ENCODE data around the gene LRRFIP1.

Gene LRRFIP1

DNA sequence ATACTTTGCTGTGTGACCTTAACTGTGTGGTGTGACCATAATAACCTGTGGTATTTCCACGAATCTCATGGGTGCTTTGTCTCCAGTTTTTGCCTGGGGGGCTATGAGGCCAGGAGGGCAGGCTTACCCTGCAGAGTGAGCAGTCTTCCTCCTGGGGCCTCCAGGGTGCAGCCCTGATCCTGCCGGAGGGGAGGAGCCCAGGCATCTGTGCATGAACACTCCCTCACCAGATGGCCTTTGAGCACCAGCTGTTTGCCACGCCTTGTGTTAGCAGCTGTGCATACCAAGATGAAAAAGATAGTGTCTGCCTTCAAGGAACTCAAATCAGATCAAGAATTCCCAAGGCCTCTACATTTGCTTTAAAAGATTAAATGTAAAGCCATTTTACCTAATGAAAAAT, 96.2 kb downstream of the LRRFIP1 start:
- DNase-seq (ENCODE audit: low read depth in 2 of 2): no peak

GRCh38 chr2:237724811-237725478, 97.6 kb downstream of the LRRFIP1 start:
- DNase-seq (ENCODE audit: low read depth in 2 of 2): no peak

DNA sequence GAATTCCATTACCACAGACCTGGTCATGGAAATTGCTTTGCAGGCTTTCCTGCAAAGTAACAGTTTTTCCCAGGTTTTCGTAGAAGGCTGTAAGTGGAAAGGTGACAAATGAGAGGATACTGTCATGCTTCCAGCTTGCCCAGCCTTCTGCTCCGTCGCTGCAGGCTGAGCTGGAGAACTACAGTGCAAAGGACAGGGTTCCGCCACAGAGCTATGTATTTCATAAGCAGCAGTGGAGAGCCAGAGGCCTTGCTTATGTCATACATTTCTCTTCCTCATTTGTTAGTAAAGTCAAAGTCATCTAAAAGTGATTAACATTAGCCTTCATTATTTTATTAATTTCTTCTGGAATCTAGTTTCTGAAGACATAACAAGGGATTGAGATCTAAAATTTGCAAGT, 98.3 kb downstream of the LRRFIP1 start:
- DNase-seq (ENCODE audit: low read depth in 2 of 2): no peak

DNA sequence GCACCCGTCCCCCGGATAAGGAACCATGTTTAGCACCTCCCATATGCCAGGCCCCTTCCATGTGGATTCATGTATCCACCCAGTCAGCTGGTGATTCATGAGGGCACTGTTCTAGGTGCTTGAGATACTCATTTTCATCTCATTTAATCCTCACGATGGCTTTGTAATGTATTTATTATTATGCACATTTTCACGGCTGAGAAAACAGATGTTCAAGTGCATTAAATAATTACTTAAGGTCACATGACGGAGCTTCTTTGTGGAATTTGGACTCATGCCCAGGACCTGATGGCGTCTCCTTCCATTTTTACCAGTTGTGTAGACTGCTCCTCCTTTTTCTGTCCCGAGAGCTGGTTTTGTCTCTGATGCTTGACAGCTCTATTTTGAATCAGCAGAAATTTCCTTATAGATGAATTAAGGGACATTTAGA, 99.0 kb downstream of the LRRFIP1 start:
- DNase-seq (ENCODE audit: low read depth in 2 of 2): no peak

DNA sequence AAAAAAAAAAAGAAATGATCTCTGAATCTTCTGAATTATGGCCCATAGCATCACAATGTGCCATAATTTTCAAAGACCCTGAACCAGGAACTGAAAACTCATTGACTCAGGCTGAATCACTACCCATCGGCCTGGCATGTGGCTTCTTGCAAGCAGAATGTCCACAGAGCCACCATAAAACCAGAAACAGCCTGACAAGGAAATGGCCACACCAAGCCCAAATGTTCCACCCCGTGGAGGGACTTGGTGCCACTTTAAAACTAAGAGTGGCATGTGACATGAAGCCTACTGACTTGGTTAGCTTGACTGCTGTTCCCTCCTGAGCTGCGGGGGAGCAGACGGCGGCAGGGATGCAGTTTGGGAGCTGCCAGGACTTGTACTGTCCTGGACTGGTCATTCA, 100.0 kb downstream of the LRRFIP1 start:
- no peak for DNase-seq (ENCODE audit: low read depth in 2 of 2)

GRCh38 chr2:237729681-237730475, 102.5 kb downstream of the LRRFIP1 start:
- DNase-seq (ENCODE audit: low read depth in 2 of 2): no peak

- DNase-seq (ENCODE audit: low read depth in 2 of 2): peak; percentile 30 to 43
Observed at GRCh38 chr2:237731663-237732062, 104.3 kb downstream of the LRRFIP1 start.

GRCh38 chr2:237732070-237732469, 104.7 kb downstream of the LRRFIP1 start:
- no peak for DNase-seq (ENCODE audit: low read depth in 2 of 2)

DNA sequence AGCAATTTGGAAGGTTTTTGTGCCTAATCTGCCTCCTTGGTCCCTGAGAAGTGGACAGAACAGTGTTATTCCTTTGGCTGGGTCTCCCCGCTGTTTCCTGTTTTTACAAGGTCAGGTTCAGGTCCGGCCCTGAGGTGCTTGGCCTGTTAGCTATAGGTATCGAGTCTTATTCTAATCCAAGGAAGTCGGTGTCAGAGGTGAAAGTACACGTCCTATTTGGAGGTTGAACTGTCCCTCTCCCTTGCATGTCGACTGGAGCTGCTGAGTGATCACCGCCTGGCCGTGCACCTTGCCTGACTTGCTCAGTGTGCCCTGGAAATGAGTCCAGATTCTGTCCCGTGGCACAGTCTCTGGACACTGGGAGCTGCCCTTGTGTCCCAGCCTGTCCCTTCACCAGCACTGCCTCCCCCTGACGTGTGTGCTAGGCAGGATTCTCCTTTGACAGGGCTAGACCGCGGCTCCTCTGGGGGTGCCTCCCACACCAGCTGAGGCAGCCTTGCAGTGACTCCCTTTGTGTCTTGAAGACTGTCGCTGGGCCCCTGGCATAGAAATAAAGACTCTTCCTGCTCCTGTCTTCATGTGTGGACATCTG, 105.5 kb downstream of the LRRFIP1 start:
- DNase-seq (ENCODE audit: low read depth in 2 of 2): no peak

DNA sequence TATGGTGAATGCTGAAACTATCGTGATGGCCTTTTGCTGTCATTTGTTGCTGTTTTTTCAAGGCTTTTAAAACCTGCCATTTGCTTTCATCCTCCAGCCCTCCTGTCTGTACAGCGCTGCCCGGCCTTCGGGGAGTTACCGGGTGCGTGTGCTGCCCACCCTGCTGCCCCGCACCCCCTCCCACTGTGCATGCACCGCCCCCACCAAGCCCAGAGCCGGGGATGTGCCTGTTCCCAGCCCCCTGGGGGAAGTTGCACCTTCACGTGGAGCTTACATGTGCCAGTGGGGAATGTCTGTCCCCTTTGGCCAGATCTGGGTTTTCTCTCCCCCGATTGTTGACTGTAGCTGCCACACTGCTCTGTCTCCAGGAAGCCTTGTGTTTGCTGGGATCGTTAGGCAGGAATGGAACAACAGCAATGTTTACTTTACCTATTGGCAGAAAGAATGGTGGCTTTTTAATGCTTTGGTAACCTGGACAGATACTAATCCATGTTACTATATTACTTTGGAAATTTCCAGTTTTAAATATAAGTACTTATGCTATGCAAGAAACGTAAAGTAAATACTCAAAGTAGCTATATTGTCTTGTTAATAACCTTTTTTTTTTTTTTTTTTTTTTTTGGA, 106.4 kb downstream of the LRRFIP1 start:
- DNase-seq (ENCODE audit: low read depth in 2 of 2): no peak

DNA sequence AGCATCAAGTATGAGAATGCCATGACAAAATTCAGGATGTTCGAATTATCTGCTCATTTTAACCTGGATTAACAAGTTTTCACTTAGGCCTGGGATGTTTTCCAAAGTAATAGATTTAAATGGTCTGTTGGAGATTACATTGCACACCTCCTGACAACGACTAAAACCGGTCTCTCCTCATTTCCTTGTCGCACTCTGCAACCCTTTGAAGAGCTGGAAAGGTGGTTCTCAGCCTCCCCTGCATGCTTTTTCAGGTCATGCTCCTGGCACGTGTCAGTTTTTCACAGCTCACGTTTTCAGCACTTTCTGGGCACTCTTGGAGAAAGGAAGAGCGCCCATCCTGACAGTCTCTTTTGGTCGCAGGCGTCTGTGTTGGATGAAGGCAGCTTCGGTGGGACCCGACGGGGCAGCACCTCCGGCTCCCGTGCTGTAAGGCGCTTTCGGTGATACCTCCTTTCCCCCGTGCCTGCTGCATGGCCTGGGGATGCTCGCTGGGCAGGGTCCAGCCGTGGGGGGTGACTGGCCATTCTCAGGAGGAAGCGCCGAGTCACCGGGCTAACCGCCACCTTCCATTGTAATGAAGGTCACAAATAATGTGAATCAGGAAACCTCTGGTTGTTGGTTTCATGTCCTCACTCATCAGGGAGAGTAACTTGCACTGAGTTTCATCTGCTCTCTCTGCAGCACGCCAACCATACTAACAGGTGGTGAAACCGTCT, 107.7 kb downstream of the LRRFIP1 start:
- no peak for DNase-seq (ENCODE audit: low read depth in 2 of 2)

DNA sequence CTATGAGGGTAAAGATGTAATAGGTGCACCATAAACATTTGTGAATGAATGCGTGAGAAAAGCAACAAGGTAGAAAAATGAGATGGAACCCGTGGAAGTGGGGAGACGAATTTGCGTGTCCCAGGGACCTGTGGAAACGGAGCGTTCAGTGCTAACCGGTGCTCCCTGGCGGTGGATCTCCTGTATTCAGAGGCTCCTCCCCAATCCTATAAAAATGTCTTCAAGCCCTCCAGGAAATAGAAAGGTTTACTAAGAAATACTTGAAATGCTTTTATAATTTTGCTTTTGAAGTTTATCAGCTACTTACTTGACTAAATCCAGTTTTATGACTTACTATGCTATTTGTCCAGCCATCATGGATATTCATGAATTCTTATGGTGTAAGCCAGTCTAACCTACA, 108.4 kb downstream of the LRRFIP1 start:
- no peak for DNase-seq (ENCODE audit: low read depth in 2 of 2)

DNA sequence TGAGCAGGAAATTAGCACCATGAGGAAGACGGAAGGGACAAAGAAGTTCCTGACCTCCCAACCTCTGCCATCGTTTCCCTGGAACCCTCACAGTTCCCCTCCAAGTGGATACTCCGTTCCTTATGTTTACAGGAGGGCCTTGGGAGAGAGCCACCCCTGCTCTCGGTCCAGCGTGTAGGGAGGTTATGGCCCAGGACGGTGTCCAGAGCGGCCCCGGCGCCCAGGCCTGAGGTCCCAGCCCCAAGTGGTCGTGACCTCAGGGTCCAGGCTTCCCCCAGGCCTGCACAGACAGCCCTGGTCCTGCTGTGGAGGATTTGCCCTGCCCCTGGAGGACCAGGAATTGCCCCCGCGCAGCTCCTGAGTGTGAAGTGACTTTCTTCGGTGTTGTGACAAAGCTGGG, 109.4 kb downstream of the LRRFIP1 start:
- no peak for DNase-seq (ENCODE audit: low read depth in 2 of 2)

GRCh38 chr2:237737196-237737865, 109.9 kb downstream of the LRRFIP1 start:
- DNase-seq (ENCODE audit: low read depth in 2 of 2): no peak

DNA sequence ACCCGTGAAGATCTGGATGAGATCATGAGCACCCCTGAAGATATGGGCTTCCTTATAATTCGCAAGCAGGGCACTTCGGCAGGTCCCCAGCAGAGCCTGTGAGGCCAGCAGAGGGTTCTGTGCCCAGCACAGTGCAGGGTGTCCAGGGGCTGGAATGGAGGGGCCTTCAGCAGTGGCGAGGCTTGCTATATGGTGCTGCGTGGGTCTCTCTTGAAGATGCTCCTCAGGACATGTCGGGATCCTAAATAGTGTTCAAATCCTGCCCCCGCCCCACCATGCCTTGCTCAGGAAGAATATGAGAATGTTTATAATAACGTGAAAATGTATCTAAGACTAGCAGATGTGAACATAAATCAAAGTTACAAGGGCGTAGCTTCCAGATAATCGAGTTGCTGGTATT, 110.9 kb downstream of the LRRFIP1 start:
- no peak for DNase-seq (ENCODE audit: low read depth in 2 of 2)

DNA sequence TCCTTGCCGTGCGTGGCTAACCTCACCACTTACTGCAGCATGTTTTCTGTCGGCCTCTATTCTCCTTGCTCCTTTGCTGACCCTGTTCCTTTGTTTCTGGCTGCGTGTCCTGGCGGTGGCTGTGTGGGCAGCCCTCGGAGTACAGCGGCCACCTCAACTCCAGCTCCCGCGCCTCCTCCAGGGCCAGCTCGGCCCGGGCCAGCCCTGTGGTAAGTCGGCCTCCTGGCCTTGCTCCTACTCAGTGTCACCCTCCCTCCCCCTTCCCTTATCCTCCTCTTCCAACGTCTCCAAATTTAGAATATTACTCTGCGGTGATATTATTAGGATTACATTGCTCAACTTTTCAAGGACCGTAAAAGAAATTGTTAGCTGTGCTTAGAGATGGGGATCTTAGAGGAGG, 111.7 kb downstream of the LRRFIP1 start:
- DNase-seq (ENCODE audit: low read depth in 2 of 2): no peak

GRCh38 chr2:237742191-237742590, 114.8 kb downstream of the LRRFIP1 start:
- no peak for DNase-seq (ENCODE audit: low read depth in 2 of 2)

DNA sequence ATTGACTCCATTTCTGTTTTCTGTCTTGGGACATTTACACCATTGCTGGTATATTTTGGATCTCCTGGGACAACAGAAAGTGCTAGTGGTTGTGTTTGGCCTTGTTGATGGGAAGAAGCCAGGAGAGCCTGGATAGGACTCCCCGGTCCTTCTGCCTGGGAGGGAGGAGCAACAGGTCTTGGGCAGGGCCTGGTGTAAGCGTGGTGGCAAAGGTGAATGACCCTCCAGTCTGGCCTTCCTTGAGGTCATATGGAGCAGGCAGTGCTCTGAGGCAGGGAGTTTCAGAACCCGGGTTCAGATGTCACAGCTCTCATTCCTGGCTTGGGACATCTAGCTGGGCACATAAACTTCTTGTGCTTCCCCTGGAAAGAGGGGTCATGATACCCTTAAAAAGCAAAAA, 115.2 kb downstream of the LRRFIP1 start:
- no peak for DNase-seq (ENCODE audit: low read depth in 2 of 2)

GRCh38 chr2:237743024-237743423, 115.6 kb downstream of the LRRFIP1 start:
- DNase-seq (ENCODE audit: low read depth in 2 of 2): no peak

DNA sequence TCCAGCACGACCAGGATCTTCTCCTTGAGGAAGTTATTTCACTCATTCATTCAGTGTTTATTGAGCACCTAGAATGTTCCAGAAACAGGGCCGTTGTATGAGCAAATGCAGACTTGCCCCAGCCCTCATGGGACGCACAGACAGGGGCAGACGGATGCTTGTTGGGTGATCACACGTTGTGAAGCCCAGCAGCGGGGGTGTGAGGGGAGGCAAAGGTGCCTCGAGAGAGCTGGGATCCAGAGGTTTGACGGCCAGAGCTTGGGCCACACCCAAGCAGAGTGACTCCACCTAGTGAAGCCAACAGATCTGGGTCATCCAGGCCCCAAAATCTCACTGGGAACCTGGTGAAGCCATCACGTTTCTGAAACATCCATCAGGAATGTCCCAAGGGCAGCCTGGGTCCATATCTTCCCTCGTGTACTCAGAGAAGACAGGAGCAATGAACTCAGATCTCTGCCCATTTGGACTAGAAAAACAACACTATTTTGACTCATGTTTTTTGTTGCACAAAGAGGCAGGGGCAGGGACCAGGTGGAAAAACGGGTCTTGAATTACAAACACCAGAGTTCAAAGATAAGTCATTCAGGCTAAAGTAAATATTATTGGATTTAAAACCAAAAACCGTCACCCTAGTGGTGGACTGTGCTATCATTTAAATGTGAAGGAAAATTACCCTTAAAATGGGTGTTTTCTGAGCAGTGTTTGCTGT, 116.3 kb downstream of the LRRFIP1 start:
- DNase-seq (ENCODE audit: low read depth in 2 of 2): no peak

DNA sequence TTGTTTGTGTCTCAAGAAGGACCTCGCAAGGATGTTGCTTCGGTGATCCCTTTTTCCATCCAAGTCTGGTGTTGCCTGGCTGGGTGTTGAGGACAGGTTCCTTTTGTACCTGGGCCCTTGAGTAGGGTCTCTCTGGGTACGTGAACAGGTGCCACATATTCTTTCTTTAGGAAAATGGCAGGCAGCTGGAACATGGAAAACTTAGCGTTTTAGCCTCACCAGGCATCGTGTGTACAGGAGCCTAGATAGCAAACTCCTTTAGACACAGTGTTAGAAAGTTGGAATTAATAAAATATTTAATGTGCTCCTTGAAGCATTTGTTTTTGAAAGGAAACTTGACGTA, 116.9 kb downstream of the LRRFIP1 start:
- DNase-seq (ENCODE audit: low read depth in 2 of 2): no peak
